Trophoblast cell (in vitro differentiated cells and primary cell): Measurements from ENCODE around the gene SOS1.

Experiments used
- DNase-seq, 2 donors: peaks; one replicate each; pipeline ENCODE4 v3.0.0-alpha.2; 2016
- H2AFZ ChIP-seq: 2 replicates; pipeline ENCODE4 v1.6.1; 2013; ENCODE audit warnings: low read length, moderate library complexity, mild to moderate bottlenecking; ENCODE audit not compliant: insufficient read depth, poor library complexity
- H2AK5ac ChIP-seq: 2 replicates; pipeline ENCODE4 v1.6.1; 2013; ENCODE audit warnings: mild to moderate bottlenecking, low read length
- H2BK120ac ChIP-seq: 2 replicates; pipeline ENCODE4 v1.6.1; 2013; ENCODE audit warnings: low read length, mild to moderate bottlenecking, moderate library complexity; ENCODE audit not compliant: insufficient read depth, poor library complexity
- H2BK12ac ChIP-seq: 2 replicates; pipeline ENCODE4 v1.6.1; 2013; ENCODE audit warnings: mild to moderate bottlenecking, low read length, moderate library complexity
- H2BK5ac ChIP-seq: 2 replicates; pipeline ENCODE4 v1.6.1; 2013; ENCODE audit warnings: low read length, low read depth, moderate library complexity, mild to moderate bottlenecking; ENCODE audit not compliant: poor library complexity
- H3K14ac ChIP-seq: 2 replicates; pipeline ENCODE4 v1.6.1; 2013; ENCODE audit warnings: mild to moderate bottlenecking, low read length
- H3K18ac ChIP-seq: 2 replicates; pipeline ENCODE4 v1.6.1; 2013; ENCODE audit warnings: mild to moderate bottlenecking, low read length
- H3K23ac ChIP-seq: 2 replicates; pipeline ENCODE4 v1.6.1; 2013; ENCODE audit warnings: low read length
- H3K27ac ChIP-seq: 2 replicates; pipeline ENCODE4 v1.5.1; 2013; ENCODE audit warnings: low read depth, mild to moderate bottlenecking, inconsistent platforms, low read length, moderate library complexity
- H3K27me3 ChIP-seq: 2 replicates; pipeline ENCODE4 v1.6.1; 2013; ENCODE audit warnings: inconsistent platforms, mild to moderate bottlenecking, low read length, moderate library complexity; ENCODE audit not compliant: insufficient read depth
- H3K36me3 ChIP-seq, 2 experiments: 1 replicate in 1 of 2; 2 replicates in 1 of 2; pipeline ENCODE4 v1.6.1; 2013; ENCODE audit warnings: low read length in 2 of 2, mild to moderate bottlenecking in 2 of 2, moderate library complexity in 1 of 2; ENCODE audit not compliant: insufficient read depth in 2 of 2, control insufficient read depth in 1 of 2
- H3K4ac ChIP-seq: 2 replicates; pipeline ENCODE4 v1.6.1; 2013; ENCODE audit warnings: low read depth, mild to moderate bottlenecking, low read length, moderate library complexity
- H3K4me1 ChIP-seq, 2 experiments: 1 replicate in 1 of 2; 2 replicates in 1 of 2; pipeline ENCODE4 v1.6.1; 2013; ENCODE audit warnings: low read length in 2 of 2, mild to moderate bottlenecking in 2 of 2, moderate library complexity in 1 of 2; ENCODE audit not compliant: insufficient read depth in 2 of 2, control insufficient read depth in 1 of 2
- H3K4me2 ChIP-seq: 2 replicates; pipeline ENCODE4 v1.6.1; 2013; ENCODE audit warnings: inconsistent platforms, mild to moderate bottlenecking, low read length, moderate library complexity
- H3K4me3 ChIP-seq: 2 replicates; pipeline ENCODE4 v1.5.1; 2013; ENCODE audit warnings: mild to moderate bottlenecking, low read depth, low read length, inconsistent platforms
- H3K79me1 ChIP-seq: one replicate; pipeline ENCODE4 v1.6.1; 2013; ENCODE audit warnings: low read length
- H3K79me2 ChIP-seq: 2 replicates; pipeline ENCODE4 v1.6.1; 2013; ENCODE audit warnings: low read length, mild to moderate bottlenecking; ENCODE audit not compliant: control insufficient read depth, insufficient read depth, poor library complexity
- H3K9ac ChIP-seq: 2 replicates; pipeline ENCODE4 v1.6.1; 2013; ENCODE audit warnings: mild to moderate bottlenecking, low read length
- H3K9me3 ChIP-seq: 2 replicates; pipeline ENCODE4 v1.6.1; 2013; ENCODE audit warnings: low read depth, mild to moderate bottlenecking, control low read depth, inconsistent platforms, low read length; ENCODE audit not compliant: insufficient read depth
- H4K12ac ChIP-seq: 2 replicates; pipeline ENCODE4 v1.6.1; 2013; ENCODE audit warnings: low read depth, mild to moderate bottlenecking, low read length, moderate library complexity
- H4K8ac ChIP-seq: 2 replicates; pipeline ENCODE4 v1.6.1; 2013; ENCODE audit warnings: low read depth, mild to moderate bottlenecking, low read length, moderate library complexity
- H4K91ac ChIP-seq: one replicate; pipeline ENCODE4 v1.6.1; 2013; ENCODE audit warnings: low read depth, mild to moderate bottlenecking, low read length, moderate library complexity
- WGBS: extraction: QIAGEN DNeasy Blood & Tissue Kit; methylation state at CpG from one replicate; pipeline ENCODE4 v1.1.7; 2013; ENCODE audit warnings: missing lambda C conversion rate; ENCODE audit not compliant: insufficient read length, insufficient coverage; ENCODE audit errors: extremely low coverage; 5-methylcytosine and 5-hydroxymethylcytosine counted together

SOS1 gene

GRCh38 chr2:39065616-39066015 lies 55.2 kb downstream of the SOS1 start:
- no peak overlapping the region for H4K12ac ChIP-seq
- no peak overlapping the region for H3K27ac ChIP-seq
- H3K4ac ChIP-seq: no peak overlapping the region
- H3K14ac ChIP-seq: no peak overlapping the region
- no peaks in the 10 kb centered on the region for H3K9me3 ChIP-seq
- H4K91ac ChIP-seq: no peak overlapping the region
- H4K8ac ChIP-seq: no peak overlapping the region
- no peaks in the 10 kb centered on the region for H3K79me1 ChIP-seq
- no peaks in the 10 kb centered on the region for H3K79me2 ChIP-seq
- no peak overlapping the region for H2BK12ac ChIP-seq
- H3K36me3 ChIP-seq: peaks cover 0 to 3% of the 10 kb centered on the region in 2 experiments
- no peak overlapping the region for H2BK120ac ChIP-seq
- H3K9ac ChIP-seq: no peak overlapping the region
- H3K23ac ChIP-seq: no peak overlapping the region
- H3K27me3 ChIP-seq: no peaks in the 10 kb centered on the region
- no peak overlapping the region for H2BK5ac ChIP-seq
- no peaks in the 10 kb centered on the region for H3K4me1 ChIP-seq
- no peak overlapping the region for H2AK5ac ChIP-seq
- DNase-seq: no peak
- H3K4me2 ChIP-seq: no peak overlapping the region
- no peak overlapping the region for H2AFZ ChIP-seq
- no peak overlapping the region for H3K4me3 ChIP-seq
- no peak overlapping the region for H3K18ac ChIP-seq

DNA sequence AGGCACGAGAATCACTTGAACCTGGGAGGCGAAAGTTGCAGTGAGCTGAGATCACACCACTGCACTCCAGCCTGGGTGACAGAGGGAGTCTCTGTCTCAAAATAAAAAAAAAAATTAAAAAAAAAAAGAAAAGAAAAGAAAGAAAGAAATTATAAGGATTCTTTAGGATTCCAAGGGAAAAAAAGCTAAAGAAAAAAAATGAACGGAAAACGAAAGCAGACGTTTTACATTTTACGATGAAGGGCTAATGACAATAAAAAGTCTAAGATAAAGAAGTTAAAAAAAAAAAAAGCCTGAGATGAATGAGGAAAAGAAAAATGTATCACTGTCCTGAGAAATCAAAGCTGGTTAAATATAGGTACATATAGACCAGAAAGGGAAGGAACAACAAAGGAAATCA lies 58.5 kb downstream of the SOS1 start:
- Histone ChIP-seq H3K9me3 (no peaks in the 10 kb centered on the region), H4K8ac (no peak overlapping the region), H2AK5ac (no peak overlapping the region), H3K36me3 (peaks cover 0 to 3% of the 10 kb centered on the region in 2 experiments), H4K12ac (no peak overlapping the region), H3K27me3 (no peaks in the 10 kb centered on the region), H2AFZ (no peak overlapping the region), H2BK12ac (no peak overlapping the region), H3K4me3 (no peak overlapping the region), H2BK120ac (no peak overlapping the region), H3K18ac (no peak overlapping the region), H3K23ac (no peak overlapping the region), H3K79me1 (no peaks in the 10 kb centered on the region), H3K27ac (no peak overlapping the region), H3K14ac (no peak overlapping the region), H3K79me2 (no peaks in the 10 kb centered on the region), H3K4ac (no peak overlapping the region), H3K4me2 (no peak overlapping the region), H3K9ac (no peak overlapping the region), H3K4me1 (no peaks in the 10 kb centered on the region), H4K91ac (no peak overlapping the region), H2BK5ac (no peak overlapping the region)
- no peak for DNase-seq
- WGBS: no CpG with 5 or more reads among the region's 6 CpGs

DNA sequence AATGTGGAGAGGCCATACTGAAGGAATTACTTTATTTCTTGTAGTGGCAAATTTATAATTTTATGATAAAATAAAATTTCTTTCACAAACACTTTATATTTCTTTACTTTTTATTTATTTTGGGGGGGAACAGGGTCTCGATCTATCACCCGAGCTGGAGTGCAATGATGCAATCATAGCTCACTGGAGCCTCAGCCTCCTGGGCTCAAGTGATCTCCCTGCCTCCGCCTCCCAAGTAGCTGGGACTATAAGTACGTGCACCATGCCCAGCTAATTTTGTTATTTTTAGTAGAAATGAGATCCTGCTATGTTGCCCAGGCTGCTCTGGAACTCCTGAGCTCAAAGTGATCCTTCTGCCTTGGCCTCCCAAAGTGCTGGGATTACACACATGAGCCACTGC lies 59.6 kb downstream of the SOS1 start:
- no peak overlapping the region for H2AK5ac ChIP-seq
- H3K36me3 ChIP-seq: no peaks in the 10 kb centered on the region
- H3K4me3 ChIP-seq: no peak overlapping the region
- no peak overlapping the region for H3K14ac ChIP-seq
- no peaks in the 10 kb centered on the region for H3K79me2 ChIP-seq
- no CpG with 5 or more reads among the region's 4 CpGs for WGBS
- H3K18ac ChIP-seq: no peak overlapping the region
- H4K91ac ChIP-seq: no peak overlapping the region
- H3K9ac ChIP-seq: no peak overlapping the region
- no peak overlapping the region for H3K4me2 ChIP-seq
- H2BK5ac ChIP-seq: no peak overlapping the region
- no peak overlapping the region for H3K4ac ChIP-seq
- no peaks in the 10 kb centered on the region for H3K9me3 ChIP-seq
- H4K12ac ChIP-seq: no peak overlapping the region
- no peak overlapping the region for H3K27ac ChIP-seq
- H3K27me3 ChIP-seq: no peaks in the 10 kb centered on the region
- H4K8ac ChIP-seq: no peak overlapping the region
- no peak overlapping the region for H2AFZ ChIP-seq
- no peaks in the 10 kb centered on the region for H3K79me1 ChIP-seq
- no peak for DNase-seq
- H3K23ac ChIP-seq: no peak overlapping the region
- no peaks in the 10 kb centered on the region for H3K4me1 ChIP-seq
- H2BK12ac ChIP-seq: no peak overlapping the region
- no peak overlapping the region for H2BK120ac ChIP-seq

GRCh38 chr2:39059366-39059952 lies 61.4 kb downstream of the SOS1 start:
- Histone ChIP-seq H3K4me3 (no peak overlapping the region), H3K18ac (no peak overlapping the region), H3K4me1 (no peaks in the 10 kb centered on the region), H3K9ac (no peak overlapping the region), H3K79me2 (no peaks in the 10 kb centered on the region), H3K14ac (no peak overlapping the region), H3K9me3 (no peaks in the 10 kb centered on the region), H3K4ac (no peak overlapping the region), H3K23ac (no peak overlapping the region), H3K27me3 (no peaks in the 10 kb centered on the region), H2BK5ac (no peak overlapping the region), H4K8ac (no peak overlapping the region), H2AK5ac (no peak overlapping the region), H2BK120ac (no peak overlapping the region), H3K4me2 (no peak overlapping the region), H2BK12ac (no peak overlapping the region), H4K12ac (no peak overlapping the region), H4K91ac (no peak overlapping the region), H2AFZ (no peak overlapping the region), H3K27ac (no peak overlapping the region), H3K79me1 (no peaks in the 10 kb centered on the region), H3K36me3 (no peaks in the 10 kb centered on the region)
- peak in 1 of 2 donors; percentile 87 for DNase-seq
- 100% methylated on average over 1 of the region's 2 CpGs for WGBS
